HUES6 (cell line): ENCODE measurements around the gene FAM13A.

ENCODE experiments used
- H3K27ac ChIP-seq: 2 replicates; pipeline ENCODE4 v1.7.0; 2013; ENCODE audit warnings: low read depth, mild to moderate bottlenecking, low read length, inconsistent platforms
- H3K27me3 ChIP-seq: 2 replicates; pipeline ENCODE4 v1.6.1; 2013; ENCODE audit warnings: low read length; ENCODE audit not compliant: control insufficient read depth, insufficient read depth
- H3K36me3 ChIP-seq: 2 replicates; pipeline ENCODE4 v1.6.1; 2013; ENCODE audit warnings: low read length; ENCODE audit not compliant: control insufficient read depth, insufficient read depth
- H3K4me1 ChIP-seq: 2 replicates; pipeline ENCODE4 v1.6.1; 2013; ENCODE audit warnings: low read length; ENCODE audit not compliant: control insufficient read depth, insufficient read depth
- H3K4me3 ChIP-seq: 2 replicates; pipeline ENCODE4 v1.5.1; 2013; ENCODE audit warnings: low read depth, low read length
- H3K9ac ChIP-seq: one replicate; pipeline ENCODE4 v1.6.1; 2013; ENCODE audit warnings: mild to moderate bottlenecking, low read length
- H3K9me3 ChIP-seq: 2 replicates; pipeline ENCODE4 v1.6.1; 2013; ENCODE audit warnings: low read depth, low read length; ENCODE audit not compliant: control insufficient read depth, insufficient read depth

The FAM13A gene

DNA sequence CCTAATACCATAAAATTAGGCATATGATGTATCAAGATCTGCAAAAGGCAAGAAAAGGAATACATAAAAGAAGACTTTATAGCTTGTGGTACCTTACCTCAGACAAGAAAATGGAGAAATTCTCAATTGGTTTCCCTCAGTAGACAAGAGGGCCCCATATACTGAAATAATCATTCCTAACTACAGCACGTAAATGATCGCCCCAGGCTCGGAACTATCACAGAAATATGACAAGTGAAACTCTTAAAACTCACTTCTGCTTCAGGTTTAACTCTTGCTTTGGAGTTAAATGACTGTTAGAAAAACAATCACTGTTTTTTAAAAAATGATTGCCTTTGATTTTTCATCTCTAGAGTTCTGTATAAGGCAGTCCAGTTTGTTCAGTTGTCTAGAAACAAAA, 320.7 kb downstream of the FAM13A start:
- Histone ChIP-seq H3K4me1 (peaks cover 5% of the 10 kb centered on the region; the same call in 1 of the 2 replicates), H3K36me3 (peaks cover 7% of the 10 kb centered on the region), H3K27ac (no peak overlapping the region), H3K9ac (no peak overlapping the region), H3K9me3 (no peaks in the 10 kb centered on the region), H3K4me3 (no peak overlapping the region), H3K27me3 (no peaks in the 10 kb centered on the region)

DNA sequence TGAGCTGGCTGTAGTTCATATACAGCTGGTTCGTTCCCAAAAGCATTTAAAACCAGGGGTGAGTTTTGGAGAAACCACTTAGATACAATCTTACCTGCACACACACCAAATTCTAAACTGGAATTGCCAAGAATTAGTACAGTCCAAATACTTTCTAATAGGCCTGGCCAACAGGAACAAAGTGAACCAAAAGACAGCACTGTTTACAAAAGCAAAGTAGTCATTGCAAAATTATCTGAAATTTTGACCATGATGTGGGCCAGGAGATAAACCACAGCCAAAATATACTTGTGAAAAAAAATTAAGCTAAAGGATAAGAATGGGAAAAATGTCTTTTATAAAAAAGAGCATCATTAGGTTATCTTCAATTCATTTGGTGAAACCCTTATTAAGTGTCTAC, 321.4 kb downstream of the FAM13A start:
- peaks cover 11% of the 10 kb centered on the region for H3K36me3 ChIP-seq
- H3K27ac ChIP-seq, result no peak overlapping the region
- H3K27me3 ChIP-seq, result no peaks in the 10 kb centered on the region
- H3K4me3 ChIP-seq, result no peak overlapping the region
- no peaks in the 10 kb centered on the region for H3K9me3 ChIP-seq
- H3K4me1 ChIP-seq, result peaks cover 5% of the 10 kb centered on the region; the same call in 1 of the 2 replicates
- no peak overlapping the region for H3K9ac ChIP-seq

DNA sequence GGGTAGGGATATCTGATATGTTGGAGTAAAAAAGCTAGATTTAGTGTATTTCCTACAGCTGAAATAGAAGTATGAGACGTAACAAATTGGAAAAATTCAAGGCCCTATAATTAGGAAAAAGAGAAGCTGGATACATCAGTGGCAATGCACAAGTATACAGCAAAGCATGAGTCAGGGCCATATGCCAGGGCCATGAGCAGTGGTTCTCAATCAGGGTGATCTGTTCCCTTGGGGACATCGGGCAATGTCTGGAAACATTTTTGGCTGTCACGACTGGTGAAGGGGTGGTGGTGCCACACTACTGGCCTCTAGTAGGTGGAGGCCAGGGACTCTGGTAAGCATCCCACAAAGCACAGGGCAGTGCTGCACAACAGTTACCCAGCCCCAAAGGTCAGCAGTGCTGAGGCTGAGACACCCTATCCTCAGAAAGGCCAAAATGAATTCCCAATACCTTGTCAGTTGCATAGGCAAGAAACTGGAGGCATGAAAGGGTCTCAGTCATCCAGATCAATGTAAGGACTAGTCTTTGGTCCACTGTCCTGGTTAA, 322.5 kb downstream of the FAM13A start:
- Histone ChIP-seq H3K9ac (no peak overlapping the region), H3K4me1 (peaks cover 5% of the 10 kb centered on the region; the same call in 1 of the 2 replicates), H3K4me3 (no peak overlapping the region), H3K9me3 (no peaks in the 10 kb centered on the region), H3K27me3 (no peaks in the 10 kb centered on the region), H3K36me3 (peaks cover 19% of the 10 kb centered on the region), H3K27ac (no peak overlapping the region)

DNA sequence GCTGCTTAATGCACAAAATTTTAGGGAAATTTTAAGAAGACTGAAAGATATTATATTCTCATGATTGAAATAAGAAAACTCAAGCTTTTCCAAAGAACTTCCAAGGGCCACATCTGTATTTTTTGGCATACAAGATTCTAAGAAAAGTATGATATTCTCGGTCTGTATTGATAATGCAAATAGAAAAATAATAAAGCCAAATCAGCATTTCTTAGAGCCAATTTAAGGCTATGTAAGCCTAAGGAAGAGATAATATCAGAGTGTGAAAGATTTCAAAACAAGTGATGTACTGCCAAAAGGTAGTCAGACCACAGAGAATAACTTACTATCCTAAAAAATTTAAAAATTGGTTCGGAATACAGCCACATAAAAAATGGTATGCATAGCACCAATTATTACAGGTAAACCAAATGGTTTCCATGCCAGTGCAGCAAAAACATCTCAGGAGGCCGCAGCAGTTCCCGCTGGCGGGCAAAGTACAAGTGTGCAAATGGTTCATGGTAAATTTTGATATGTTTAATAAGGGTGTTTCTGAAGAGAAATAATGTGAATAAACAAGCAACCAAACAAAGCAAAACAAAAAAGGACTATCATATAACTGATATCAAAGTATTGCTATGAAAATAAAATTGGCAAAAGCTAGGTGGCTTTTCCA, 324.1 kb downstream of the FAM13A start:
- H3K27ac ChIP-seq, result no peak overlapping the region
- H3K36me3 ChIP-seq, result peaks cover 26% of the 10 kb centered on the region
- H3K4me1 ChIP-seq, result no peaks in the 10 kb centered on the region; the same call in 1 of the 2 replicates

DNA sequence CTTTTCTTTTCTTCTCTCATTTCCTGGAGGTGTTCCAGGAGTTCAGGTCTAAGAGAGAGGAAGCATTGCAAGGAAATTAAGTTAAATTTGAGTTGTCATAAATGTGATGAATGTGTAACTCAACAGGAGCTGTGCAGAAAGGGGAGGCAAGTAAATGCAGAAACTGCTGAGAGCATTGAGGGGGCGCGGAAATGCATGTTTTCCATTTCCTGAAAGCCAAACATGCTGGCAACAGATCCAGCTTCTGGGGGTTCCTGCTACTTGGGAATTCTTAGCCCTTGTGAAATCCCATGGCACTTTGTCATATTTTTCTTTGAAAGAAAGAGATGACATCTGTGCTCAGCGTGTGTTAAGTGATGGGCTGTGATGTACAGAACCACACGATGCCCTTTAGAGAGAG, 325.6 kb downstream of the FAM13A start:
- no peak overlapping the region for H3K27ac ChIP-seq
- H3K27me3 ChIP-seq, result no peaks in the 10 kb centered on the region
- H3K9me3 ChIP-seq, result no peaks in the 10 kb centered on the region
- no peak overlapping the region for H3K4me3 ChIP-seq
- no peaks in the 10 kb centered on the region for H3K4me1 ChIP-seq
- H3K36me3 ChIP-seq, result peaks cover 31% of the 10 kb centered on the region
- no peak overlapping the region for H3K9ac ChIP-seq

More for the DNA sequence above, 324.1 kb downstream of the FAM13A start:
- no peak overlapping the region for H3K9ac ChIP-seq
- H3K27me3 ChIP-seq, result no peaks in the 10 kb centered on the region
- no peaks in the 10 kb centered on the region for H3K9me3 ChIP-seq
- H3K4me3 ChIP-seq, result no peak overlapping the region

DNA sequence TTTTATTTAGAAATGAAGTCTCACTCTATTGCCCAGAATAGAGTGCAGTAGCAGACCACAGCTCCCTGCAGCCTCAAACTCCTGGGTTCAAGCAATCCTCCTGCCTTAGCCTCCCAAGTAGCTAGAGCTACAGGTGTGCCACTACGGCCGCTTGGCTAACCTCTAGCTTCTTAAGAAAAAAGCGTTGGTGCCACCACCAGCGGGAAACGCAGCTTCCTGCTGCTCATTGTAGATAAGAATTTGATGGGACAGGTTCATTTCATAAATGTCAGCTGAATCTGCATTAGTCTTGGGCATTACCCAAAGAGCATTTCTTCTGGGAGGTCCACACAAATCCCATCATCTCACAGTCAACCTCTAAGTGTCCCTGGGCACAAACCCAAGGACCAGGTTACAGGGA, 326.2 kb downstream of the FAM13A start:
- Histone ChIP-seq H3K4me1 (no peaks in the 10 kb centered on the region), H3K9ac (no peak overlapping the region), H3K27me3 (no peaks in the 10 kb centered on the region), H3K36me3 (peaks cover 31% of the 10 kb centered on the region), H3K4me3 (no peak overlapping the region), H3K9me3 (no peaks in the 10 kb centered on the region), H3K27ac (no peak overlapping the region)

DNA sequence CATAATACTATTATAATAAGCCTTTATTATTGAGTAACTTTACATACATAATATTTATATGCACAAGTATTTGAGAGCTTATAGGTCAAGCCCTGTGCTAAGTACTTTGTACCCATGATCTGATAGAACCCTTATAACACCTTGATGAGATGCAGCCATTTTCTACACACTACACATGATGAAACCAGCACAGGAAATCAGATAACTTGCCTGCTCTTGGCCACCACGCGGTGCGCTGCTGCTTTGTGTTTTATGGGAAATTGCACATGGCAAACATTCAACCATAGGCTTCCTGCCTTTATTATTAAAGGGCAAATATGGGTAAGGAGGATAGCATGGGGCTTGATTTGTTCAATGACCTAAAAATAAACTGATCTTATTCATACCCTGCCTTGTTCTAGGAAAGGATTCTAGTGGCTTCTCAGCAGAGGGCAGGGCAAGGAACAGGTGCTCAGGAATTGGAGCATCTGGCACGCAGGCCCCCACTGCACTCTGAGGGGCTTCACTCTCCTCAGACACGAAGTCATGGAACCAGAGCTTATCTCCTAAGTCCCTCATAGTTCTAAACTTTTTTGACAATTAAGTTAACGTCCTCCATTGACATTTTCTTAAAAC, 327.7 kb downstream of the FAM13A start:
- Histone ChIP-seq H3K36me3 (peaks cover 31% of the 10 kb centered on the region), H3K9me3 (no peaks in the 10 kb centered on the region), H3K4me1 (peaks cover 5% of the 10 kb centered on the region), H3K27ac (no peak overlapping the region), H3K9ac (no peak overlapping the region), H3K27me3 (no peaks in the 10 kb centered on the region), H3K4me3 (no peak overlapping the region)

DNA sequence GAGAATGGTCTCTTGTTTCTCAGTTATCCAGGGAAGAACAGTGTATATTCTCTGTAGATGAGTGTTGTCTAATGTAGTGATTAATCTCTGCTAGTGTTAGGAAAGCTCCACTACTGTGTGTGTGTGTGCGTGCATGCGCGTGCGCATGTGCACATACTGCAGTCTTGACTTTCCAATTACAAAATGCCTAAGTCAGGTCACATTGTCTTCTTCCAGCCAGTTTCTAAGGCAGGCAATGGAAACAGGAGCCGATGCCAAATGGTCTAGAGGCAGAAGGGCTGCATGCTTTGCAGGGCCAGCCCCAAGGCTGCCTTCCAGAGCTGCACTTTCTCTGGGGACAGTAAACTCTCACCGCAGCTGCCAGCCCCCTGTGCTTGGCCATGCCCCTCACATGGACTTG, 328.8 kb downstream of the FAM13A start:
- no peaks in the 10 kb centered on the region for H3K27me3 ChIP-seq
- H3K36me3 ChIP-seq, result peaks cover 31% of the 10 kb centered on the region
- no peak overlapping the region for H3K9ac ChIP-seq
- H3K4me3 ChIP-seq, result no peak overlapping the region
- no peak overlapping the region for H3K27ac ChIP-seq
- H3K9me3 ChIP-seq, result no peaks in the 10 kb centered on the region
- H3K4me1 ChIP-seq, result peaks cover 5% of the 10 kb centered on the region

DNA sequence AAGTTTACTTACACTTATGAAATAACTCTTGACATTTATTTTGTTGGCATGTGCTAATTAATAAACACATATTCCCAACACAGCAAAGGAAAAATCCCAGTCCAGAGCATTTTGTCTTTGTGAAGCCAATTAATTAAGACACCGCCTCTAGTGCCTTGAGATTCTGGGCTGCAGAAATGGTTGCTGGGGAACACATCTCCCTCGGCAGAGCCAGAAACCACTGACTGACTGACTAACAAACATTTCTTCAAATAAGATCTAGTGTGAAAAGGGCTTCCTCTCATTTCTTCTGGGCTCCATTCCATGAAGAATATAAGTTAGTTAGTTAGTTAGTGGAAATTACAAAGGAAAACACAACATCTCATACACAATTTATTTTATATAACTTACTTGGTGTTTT, 331.0 kb downstream of the FAM13A start:
- no peaks in the 10 kb centered on the region for H3K9me3 ChIP-seq
- H3K4me3 ChIP-seq, result no peak overlapping the region
- H3K27ac ChIP-seq, result no peak overlapping the region
- H3K4me1 ChIP-seq, result peaks cover 5% of the 10 kb centered on the region
- H3K9ac ChIP-seq, result no peak overlapping the region
- H3K27me3 ChIP-seq, result no peaks in the 10 kb centered on the region
- peaks cover 30% of the 10 kb centered on the region for H3K36me3 ChIP-seq

DNA sequence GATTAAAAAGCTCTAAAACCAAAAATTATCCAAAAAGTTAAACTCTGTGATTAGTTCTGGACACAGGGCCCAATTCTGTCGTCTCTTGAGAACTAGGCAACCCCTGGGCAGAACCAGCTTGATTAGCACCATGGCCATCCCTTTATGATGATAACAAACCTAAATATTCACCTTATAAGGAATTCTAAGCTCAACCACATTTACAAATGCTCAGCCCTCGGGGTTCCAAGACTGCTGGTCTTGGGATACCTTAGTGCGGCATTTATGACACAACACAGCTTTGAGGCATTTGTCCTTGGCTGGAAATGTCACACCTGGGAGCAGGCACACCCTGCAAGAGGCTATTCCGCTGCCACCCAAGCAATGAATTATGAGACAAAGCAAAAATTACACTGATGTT, 331.8 kb downstream of the FAM13A start:
- peaks cover 23% of the 10 kb centered on the region for H3K36me3 ChIP-seq
- no peaks in the 10 kb centered on the region for H3K27me3 ChIP-seq
- H3K27ac ChIP-seq, result peak overlapping the region; percentile 51
- no peaks in the 10 kb centered on the region for H3K9me3 ChIP-seq
- no peak overlapping the region for H3K9ac ChIP-seq
- H3K4me3 ChIP-seq, result no peak overlapping the region
- peaks cover 5% of the 10 kb centered on the region for H3K4me1 ChIP-seq

DNA sequence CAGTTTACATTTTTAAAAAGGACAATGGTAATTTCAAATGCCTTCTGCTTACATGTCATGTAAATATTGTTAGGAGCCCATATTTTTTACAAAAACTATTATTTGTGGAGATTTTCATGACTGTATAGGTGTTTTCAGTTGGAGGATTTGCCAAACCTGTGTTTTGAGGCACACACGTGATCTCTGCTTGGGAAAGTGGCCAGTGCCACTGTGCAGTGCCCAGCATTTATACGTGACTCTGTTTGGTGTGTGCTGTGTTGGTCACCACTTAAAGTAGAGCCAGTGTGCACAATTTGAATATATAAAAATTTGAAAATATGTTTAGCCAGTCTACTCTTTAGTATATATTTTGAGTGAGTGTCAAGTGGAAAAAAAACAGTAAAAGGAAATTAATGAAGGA, 332.6 kb downstream of the FAM13A start:
- H3K27ac ChIP-seq, result peak overlapping the region; percentile 27; the same call in 1 of the 2 replicates
- H3K4me3 ChIP-seq, result no peak overlapping the region
- peaks cover 17% of the 10 kb centered on the region for H3K36me3 ChIP-seq
- H3K27me3 ChIP-seq, result no peaks in the 10 kb centered on the region
- H3K9ac ChIP-seq, result no peak overlapping the region
- peaks cover 5% of the 10 kb centered on the region for H3K4me1 ChIP-seq
- H3K9me3 ChIP-seq, result no peaks in the 10 kb centered on the region
